GM12875 (cell line): ENCODE results near the gene CYP26B1.

Source experiments
- H3K4me3 ChIP-seq: one replicate; pipeline ENCODE4 v1.5.1; 2011; ENCODE audit warnings: low read depth, low read length, control low read depth
- TF ChIP-seq, protein P1 (sequence below): IDR thresholded peaks from 2 replicates; pipeline ENCODE4 v1.5.1; 2011; ENCODE audit warnings: low read depth, mild to moderate bottlenecking, control low read depth, inconsistent platforms, low read length, moderate library complexity, borderline replicate concordance; ENCODE audit not compliant: insufficient read depth

CYP26B1 gene

DNA sequence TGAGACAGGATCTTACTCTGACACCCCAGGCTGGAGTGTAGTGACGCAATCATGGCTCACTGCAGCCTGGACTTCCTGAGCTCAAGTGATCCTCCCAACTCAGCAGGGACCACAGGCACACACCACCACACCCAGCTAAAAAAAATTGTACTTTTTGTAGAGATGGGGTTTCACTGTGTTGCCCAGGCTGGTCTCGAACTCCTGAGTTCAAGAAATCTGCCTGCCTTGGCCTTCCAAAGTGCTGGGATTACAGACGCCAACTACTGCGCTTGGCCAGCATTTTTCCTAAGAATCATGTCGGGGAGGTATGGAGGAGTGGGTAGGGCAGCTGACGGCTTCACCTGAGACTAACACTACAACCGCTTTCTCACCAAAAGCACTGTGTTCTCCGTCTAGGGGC, 50.4 kb downstream of the CYP26B1 start:
- no peak overlapping the region for H3K4me3 ChIP-seq

DNA sequence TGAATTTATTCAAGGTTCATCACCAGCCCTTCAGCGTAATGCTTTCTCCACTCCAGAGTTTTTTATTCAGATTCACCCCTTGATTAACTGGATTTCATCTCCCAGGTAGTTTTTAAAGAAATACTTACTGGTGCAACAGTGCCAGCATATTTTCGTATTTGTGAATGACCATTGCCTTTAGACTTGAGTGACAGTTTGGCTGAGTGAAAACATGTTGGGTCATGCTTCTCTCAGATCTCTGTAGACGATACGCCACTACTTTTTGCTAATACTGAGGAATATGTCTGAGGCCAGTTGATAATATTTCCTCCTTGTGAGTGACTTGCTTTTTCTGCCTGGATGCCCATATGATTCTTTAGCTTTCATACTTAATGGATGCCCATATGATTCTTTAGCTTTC, 51.5 kb downstream of the CYP26B1 start:
- H3K4me3 ChIP-seq = no peak overlapping the region
- TF ChIP-seq, protein P1, sequence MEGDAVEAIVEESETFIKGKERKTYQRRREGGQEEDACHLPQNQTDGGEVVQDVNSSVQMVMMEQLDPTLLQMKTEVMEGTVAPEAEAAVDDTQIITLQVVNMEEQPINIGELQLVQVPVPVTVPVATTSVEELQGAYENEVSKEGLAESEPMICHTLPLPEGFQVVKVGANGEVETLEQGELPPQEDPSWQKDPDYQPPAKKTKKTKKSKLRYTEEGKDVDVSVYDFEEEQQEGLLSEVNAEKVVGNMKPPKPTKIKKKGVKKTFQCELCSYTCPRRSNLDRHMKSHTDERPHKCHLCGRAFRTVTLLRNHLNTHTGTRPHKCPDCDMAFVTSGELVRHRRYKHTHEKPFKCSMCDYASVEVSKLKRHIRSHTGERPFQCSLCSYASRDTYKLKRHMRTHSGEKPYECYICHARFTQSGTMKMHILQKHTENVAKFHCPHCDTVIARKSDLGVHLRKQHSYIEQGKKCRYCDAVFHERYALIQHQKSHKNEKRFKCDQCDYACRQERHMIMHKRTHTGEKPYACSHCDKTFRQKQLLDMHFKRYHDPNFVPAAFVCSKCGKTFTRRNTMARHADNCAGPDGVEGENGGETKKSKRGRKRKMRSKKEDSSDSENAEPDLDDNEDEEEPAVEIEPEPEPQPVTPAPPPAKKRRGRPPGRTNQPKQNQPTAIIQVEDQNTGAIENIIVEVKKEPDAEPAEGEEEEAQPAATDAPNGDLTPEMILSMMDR = no peak

More for the DNA sequence above, 50.4 kb downstream of the CYP26B1 start:
- TF ChIP-seq, protein P1 = no peak

DNA sequence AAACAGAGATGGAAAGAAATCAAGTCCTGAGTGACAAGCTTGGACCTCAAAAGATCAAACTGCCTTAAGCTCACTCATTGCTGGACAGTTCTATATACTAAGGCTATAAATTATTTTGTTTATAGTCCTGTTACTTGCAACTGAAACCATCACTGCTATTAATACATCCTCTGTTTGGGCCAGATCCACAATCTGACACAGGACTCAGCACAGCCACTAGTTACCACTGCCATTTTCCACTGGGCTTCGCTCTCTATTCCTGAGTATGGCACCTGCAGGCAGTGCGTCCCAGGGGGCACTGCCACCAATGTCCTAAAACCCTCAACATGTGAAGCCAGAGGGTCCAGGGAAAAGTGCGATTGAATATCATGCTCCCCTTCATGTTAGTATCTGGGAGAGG, 52.3 kb downstream of the CYP26B1 start:
- TF ChIP-seq, protein P1 = no peak
- no peak overlapping the region for H3K4me3 ChIP-seq

DNA sequence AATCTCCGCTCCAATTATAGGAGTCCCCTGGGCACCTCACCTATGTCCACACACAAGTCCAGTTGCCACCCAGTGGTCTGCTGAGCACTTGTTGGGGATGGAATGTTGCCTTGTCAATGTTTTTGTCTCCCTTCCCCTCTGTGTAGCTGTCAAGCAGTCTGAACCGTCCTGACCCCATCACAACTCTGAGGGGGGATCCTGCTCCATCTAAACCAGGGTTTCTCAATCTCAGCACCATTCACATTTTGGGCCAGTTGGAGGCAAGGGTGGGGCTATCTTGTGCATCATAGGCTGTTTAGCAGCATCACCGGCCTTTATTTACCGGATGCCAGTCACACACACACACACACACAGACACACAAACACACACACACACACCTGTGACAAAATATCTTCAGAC, 53.0 kb downstream of the CYP26B1 start:
- TF ChIP-seq, protein P1 = no peak
- no peak overlapping the region for H3K4me3 ChIP-seq

DNA sequence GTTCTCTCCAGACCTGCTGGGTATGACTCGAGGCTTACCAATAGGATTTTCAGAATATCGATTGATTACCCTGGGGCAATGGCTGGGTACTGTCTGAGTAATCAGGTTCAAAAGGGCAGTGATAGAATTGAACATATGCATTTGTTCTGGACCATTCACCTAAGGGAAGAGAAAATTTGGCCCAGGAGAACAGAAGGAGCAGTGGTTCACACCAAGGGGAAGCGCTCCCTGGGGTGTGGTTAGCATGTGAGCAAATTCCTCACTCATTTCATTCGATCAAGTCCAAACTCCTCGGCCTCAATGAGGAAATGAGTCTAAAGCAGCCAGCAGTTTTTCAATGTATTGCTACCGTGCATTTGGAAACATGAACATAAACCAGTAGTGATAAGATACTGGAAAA, 55.6 kb downstream of the CYP26B1 start:
- no peak overlapping the region for H3K4me3 ChIP-seq
- TF ChIP-seq, protein P1 = no peak

DNA sequence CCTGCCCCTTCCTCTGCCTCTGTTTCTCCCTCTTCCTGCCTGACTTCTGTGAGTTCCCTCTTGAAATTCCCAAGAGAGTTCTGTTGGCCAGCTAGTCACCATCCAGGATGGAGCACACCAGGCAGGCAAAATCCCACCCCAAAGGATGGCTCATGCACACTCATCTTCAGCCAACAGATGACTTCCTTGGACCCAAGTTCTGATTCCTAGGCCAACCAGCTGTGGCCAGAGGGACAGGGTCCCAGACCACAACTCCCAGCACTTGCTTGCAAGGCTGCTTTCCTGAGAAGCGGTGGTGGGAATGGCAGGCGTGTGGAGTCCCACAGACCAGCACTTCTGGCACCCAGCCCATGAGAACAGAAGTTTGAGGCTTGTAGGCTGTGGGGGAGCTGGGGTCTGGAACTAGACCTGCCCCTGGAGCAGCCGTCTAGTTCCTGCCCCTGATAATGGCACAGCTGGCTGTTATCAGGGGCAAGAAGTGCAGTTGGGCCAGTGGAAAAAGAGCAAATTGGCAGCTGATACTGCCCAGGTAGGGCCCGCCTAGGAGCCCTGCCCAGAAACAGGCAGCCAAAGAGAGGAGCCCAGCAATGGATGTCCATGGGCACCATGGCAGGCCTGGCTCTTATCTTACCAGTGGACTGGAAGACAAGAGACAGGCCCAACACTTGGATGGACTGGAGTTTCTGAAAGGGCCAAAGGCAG, 56.7 kb downstream of the CYP26B1 start:
- TF ChIP-seq, protein P1 = no peak
- no peak overlapping the region for H3K4me3 ChIP-seq

DNA sequence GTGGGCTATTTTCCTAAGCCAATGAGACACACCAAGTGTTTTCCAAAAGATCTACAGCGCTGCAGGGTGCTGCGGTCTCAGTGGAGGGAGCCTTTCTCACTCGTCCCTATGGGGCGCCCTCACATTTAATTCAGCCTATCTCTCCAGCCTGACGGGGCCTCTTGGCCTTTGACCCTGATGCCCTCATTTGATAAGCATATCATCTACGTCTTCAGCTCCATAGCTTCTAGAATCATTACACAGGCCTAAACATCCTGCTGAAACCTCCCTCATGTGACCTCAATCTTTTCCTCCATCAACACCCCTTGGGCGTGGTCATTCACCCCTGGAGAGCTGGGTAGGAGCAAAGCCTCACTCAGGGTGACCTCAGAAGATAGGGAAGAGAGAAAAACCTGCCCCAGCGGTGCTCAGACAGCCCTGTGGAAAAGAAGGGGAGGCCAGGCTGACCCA, 57.4 kb downstream of the CYP26B1 start:
- H3K4me3 ChIP-seq = no peak overlapping the region
- TF ChIP-seq, protein P1 = no peak
